PC-9 (cell line): Measurements from ENCODE around the gene THEMIS. TPM values are rescaled to one million over a fixed set of nuclear protein-coding genes. Genes with fewer than 3 reads are reported as not detected.

Experiments
- BruUV-seq: library from RNA; stranded (reverse); fragments of 400-500 nt; replicated peaks from 2 replicates; lab custom pipeline; 2021; lab: Mats Ljungman, UMichigan
- CTCF ChIA-PET: fragments of 300-600 bp; sonication (Branson Sonifier 250); formaldehyde crosslinking; loops from one replicate; lab custom pipeline; 2022; ENCODE audit warnings: antibody characterized with exemption; lab: Charles Lee
- POLR2A ChIA-PET: fragments of 300-600 bp; sonication (Branson Sonifier 250); formaldehyde crosslinking; loops from one replicate; lab custom pipeline; 2022; ENCODE audit warnings: antibody characterized with exemption; ENCODE audit not compliant: unreplicated experiment; lab: Charles Lee
- DNase-seq, 2 experiments: peaks; one replicate each; pipeline versions ENCODE4 v3.0.0 to v3.0.0-alpha.2; 2015 to 2022; ENCODE audit warnings: mixed read lengths in 1 of 2
- H2AFZ ChIP-seq: fragments of 200-600 bp; sonication (generic); 2 replicates; pipeline ENCODE4 v1.8.1; 2017; ENCODE audit warnings: antibody characterized with exemption
- H3F3A ChIP-seq: fragments of 200-600 bp; sonication (generic); 2 replicates; pipeline ENCODE4 v1.8.1; 2017; ENCODE audit warnings: antibody characterized with exemption, mild to moderate bottlenecking, low read depth; ENCODE audit not compliant: insufficient read depth
- H3K27ac ChIP-seq: fragments of 200-600 bp; sonication (generic); 2 replicates; pipeline ENCODE4 v1.6.1; 2016; ENCODE audit warnings: mixed run types
- H3K27me3 ChIP-seq: fragments of 200-600 bp; sonication (generic); 2 replicates; pipeline ENCODE4 v1.6.1; 2016; ENCODE audit warnings: low read depth, mixed run types; ENCODE audit not compliant: insufficient read depth
- H3K36me3 ChIP-seq: fragments of 200-600 bp; sonication (generic); 2 replicates; pipeline ENCODE4 v1.6.1; 2016; ENCODE audit warnings: low read depth, mixed run types
- H3K4me1 ChIP-seq: fragments of 200-600 bp; sonication (generic); replicated peaks from 2 replicates; pipeline ENCODE4 v1.6.1; 2016; ENCODE audit warnings: mixed run types; ENCODE audit not compliant: insufficient read depth
- H3K4me2 ChIP-seq: fragments of 200-600 bp; sonication (generic); 2 replicates; pipeline ENCODE4 v1.6.1; 2017; ENCODE audit warnings: mixed run types
- H3K4me3 ChIP-seq: fragments of 200-600 bp; sonication (generic); 2 replicates; pipeline ENCODE4 v1.6.1; 2016; ENCODE audit warnings: mixed run types
- H3K79me2 ChIP-seq: fragments of 200-600 bp; sonication (generic); 2 replicates; pipeline ENCODE4 v1.6.1; 2017; ENCODE audit warnings: low read depth, mixed run types
- H3K9me2 ChIP-seq: fragments of 200-600 bp; sonication (generic); 2 replicates; pipeline ENCODE4 v1.8.1; 2017; ENCODE audit warnings: mild to moderate bottlenecking; ENCODE audit not compliant: insufficient read depth
- H3K9me3 ChIP-seq: fragments of 200-600 bp; sonication (generic); 2 replicates; pipeline ENCODE4 v1.8.1; 2016; ENCODE audit warnings: low read depth; ENCODE audit not compliant: insufficient read depth
- H4K20me1 ChIP-seq: fragments of 200-600 bp; sonication (generic); 2 replicates; pipeline ENCODE4 v1.8.1; 2017; ENCODE audit not compliant: insufficient read depth
- EZH2 ChIP-seq: fragments of 200-600 bp; sonication (generic); IDR thresholded peaks from 2 replicates; pipeline ENCODE4 v1.8.0; 2017; ENCODE audit warnings: antibody characterized with exemption, low read depth
- intact Hi-C: fragments of 100-400 bp; cut with micrococcal nuclease; formaldehyde crosslinking; loops from one replicate; pipeline ENCODE4 v1.10.0; 2022; ENCODE audit not compliant: unreplicated experiment
- total RNA-seq: library from RNA; stranded (reverse); gene quantifications from 2 replicates; pipeline ENCODE4 v1.2.3, GENCODE V29; 2021
- TF ChIP-seq, protein P1 (sequence below): fragments of 200-600 bp; sonication (generic); conservative IDR thresholded peaks from 2 replicates; pipeline ENCODE4 v1.6.1; 2017; ENCODE audit warnings: mixed run types, antibody characterized with exemption, mild to moderate bottlenecking, moderate library complexity

The THEMIS gene
- total RNA-seq, 1 experiment from 2014 or later, result not detected

DNA sequence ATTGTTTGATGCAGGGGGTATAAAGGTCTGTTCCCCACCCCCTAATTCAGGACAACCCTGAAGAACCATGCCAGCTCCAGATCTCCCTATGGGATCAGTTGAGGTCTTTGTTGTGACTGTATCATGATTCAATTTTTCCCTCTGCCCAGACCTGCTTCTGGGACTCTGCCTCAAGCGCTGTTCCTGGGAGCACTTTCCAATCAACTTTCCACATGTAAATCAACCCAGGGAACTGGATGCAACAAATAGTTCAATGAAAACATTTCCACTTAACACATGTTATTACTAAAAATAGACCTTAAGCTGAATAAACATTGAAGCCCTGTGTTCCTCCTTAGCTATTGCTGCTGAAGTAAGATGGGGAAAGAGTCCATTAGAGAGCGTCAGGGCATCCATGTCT, 184.4 kb downstream of the THEMIS start:
- Histone ChIP-seq H3K9me3 (no peaks in the 10 kb centered on the region), H3K79me2 (no peaks in the 10 kb centered on the region), H3K36me3 (no peaks in the 10 kb centered on the region), H3K27me3 (no peaks in the 10 kb centered on the region), H4K20me1 (no peaks in the 10 kb centered on the region), H3K4me2 (no peak overlapping the region), H3K27ac (no peak overlapping the region), H3F3A (no peaks in the 10 kb centered on the region), H3K4me3 (no peak overlapping the region), H2AFZ (no peak overlapping the region), H3K9me2 (no peaks in the 10 kb centered on the region), H3K4me1 (no peaks in the 10 kb centered on the region)
- intact Hi-C loops, result no loop called here
- BruUV-seq, result no TSS peak
- TF ChIP-seq, protein P1, sequence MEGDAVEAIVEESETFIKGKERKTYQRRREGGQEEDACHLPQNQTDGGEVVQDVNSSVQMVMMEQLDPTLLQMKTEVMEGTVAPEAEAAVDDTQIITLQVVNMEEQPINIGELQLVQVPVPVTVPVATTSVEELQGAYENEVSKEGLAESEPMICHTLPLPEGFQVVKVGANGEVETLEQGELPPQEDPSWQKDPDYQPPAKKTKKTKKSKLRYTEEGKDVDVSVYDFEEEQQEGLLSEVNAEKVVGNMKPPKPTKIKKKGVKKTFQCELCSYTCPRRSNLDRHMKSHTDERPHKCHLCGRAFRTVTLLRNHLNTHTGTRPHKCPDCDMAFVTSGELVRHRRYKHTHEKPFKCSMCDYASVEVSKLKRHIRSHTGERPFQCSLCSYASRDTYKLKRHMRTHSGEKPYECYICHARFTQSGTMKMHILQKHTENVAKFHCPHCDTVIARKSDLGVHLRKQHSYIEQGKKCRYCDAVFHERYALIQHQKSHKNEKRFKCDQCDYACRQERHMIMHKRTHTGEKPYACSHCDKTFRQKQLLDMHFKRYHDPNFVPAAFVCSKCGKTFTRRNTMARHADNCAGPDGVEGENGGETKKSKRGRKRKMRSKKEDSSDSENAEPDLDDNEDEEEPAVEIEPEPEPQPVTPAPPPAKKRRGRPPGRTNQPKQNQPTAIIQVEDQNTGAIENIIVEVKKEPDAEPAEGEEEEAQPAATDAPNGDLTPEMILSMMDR, result no peak
- no peak for TF ChIP-seq EZH2
- DNase-seq, result no peak
- ChIA-PET CTCF (no interaction called here), POLR2A (no interaction called here)

- CTCF ChIA-PET, result no interaction called here
These were observed 190.2 kb downstream of the THEMIS start for GRCh38 chr6:127710668-127711067.

DNA sequence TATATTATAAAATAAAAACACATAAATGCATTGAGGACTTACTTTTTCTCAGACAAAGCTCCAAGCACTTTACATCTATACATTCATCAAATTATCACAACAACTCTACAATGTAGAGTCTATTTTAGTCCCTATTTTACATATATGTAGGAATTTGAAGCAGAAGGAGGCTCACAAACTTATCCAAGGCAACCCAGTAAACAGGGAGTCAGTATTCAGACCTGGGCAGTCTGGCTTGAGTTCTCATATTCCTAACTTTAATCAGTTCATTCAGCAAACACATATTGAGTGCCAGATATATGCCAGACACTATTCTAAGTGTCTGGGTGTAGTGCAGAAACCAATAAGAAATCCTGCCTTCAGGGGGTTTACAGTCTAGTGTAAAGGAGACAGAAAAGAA, 194.6 kb downstream of the THEMIS start:
- POLR2A ChIA-PET, result no interaction called here
- CTCF ChIA-PET, result no interaction called here
- BruUV-seq, result no TSS peak

More at GRCh38 chr6:127710668-127711067, 190.2 kb downstream of the THEMIS start:
- no peak for TF ChIP-seq EZH2
- TF ChIP-seq, protein P1, result no peak
- no peak overlapping the region for H2AFZ ChIP-seq
- H3K4me3 ChIP-seq, result no peak overlapping the region
- no peaks in the 10 kb centered on the region for H3K79me2 ChIP-seq
- H3K36me3 ChIP-seq, result no peaks in the 10 kb centered on the region
- H3K4me2 ChIP-seq, result no peak overlapping the region
- no peak overlapping the region for H3K27ac ChIP-seq
- no peaks in the 10 kb centered on the region for H3K4me1 ChIP-seq
- no peaks in the 10 kb centered on the region for H3K9me2 ChIP-seq
- no peak for DNase-seq
- H3K27me3 ChIP-seq, result no peaks in the 10 kb centered on the region
- POLR2A ChIA-PET, result no interaction called here
- no peaks in the 10 kb centered on the region for H4K20me1 ChIP-seq
- H3K9me3 ChIP-seq, result no peaks in the 10 kb centered on the region
- intact Hi-C loops, result no loop called here
- H3F3A ChIP-seq, result no peaks in the 10 kb centered on the region
- BruUV-seq, result no TSS peak

More for the DNA sequence above, 194.6 kb downstream of the THEMIS start:
- Histone ChIP-seq H4K20me1 (no peaks in the 10 kb centered on the region), H3K36me3 (no peaks in the 10 kb centered on the region), H3K4me2 (no peak overlapping the region), H3K9me3 (no peaks in the 10 kb centered on the region), H3K27ac (no peak overlapping the region), H3K79me2 (no peaks in the 10 kb centered on the region), H2AFZ (no peak overlapping the region), H3K27me3 (no peaks in the 10 kb centered on the region), H3K9me2 (no peaks in the 10 kb centered on the region), H3F3A (no peaks in the 10 kb centered on the region), H3K4me1 (no peaks in the 10 kb centered on the region), H3K4me3 (no peak overlapping the region)
- intact Hi-C loops, result no loop called here
- DNase-seq, result no peak
- no peak for TF ChIP-seq EZH2
- TF ChIP-seq, protein P1, result no peak
